Loucy (cell line): Measurements from ENCODE around the gene HBS1L.

Experiments
- H2AFZ ChIP-seq: fragments of 200-600 bp; sonication (generic); 2 replicates; pipeline ENCODE4 v1.6.0; 2016; ENCODE audit warnings: antibody characterized with exemption, mild to moderate bottlenecking, low read length, moderate library complexity
- H3F3A ChIP-seq: fragments of 200-600 bp; 2 replicates; pipeline ENCODE4 v1.6.0; 2016; ENCODE audit warnings: antibody characterized with exemption, low read depth, mild to moderate bottlenecking
- H3K27me3 ChIP-seq: fragments of 200-600 bp; sonication (generic); 2 replicates; pipeline ENCODE4 v1.6.1; 2014; ENCODE audit warnings: low read length, mild to moderate bottlenecking; ENCODE audit not compliant: insufficient read depth, poor library complexity, severe bottlenecking
- H3K36me3 ChIP-seq: fragments of 200-600 bp; sonication (generic); 2 replicates; pipeline ENCODE4 v1.6.1; 2016; ENCODE audit warnings: low read length; ENCODE audit not compliant: insufficient read depth
- H3K4me1 ChIP-seq: fragments of 200-600 bp; sonication (generic); 2 replicates; pipeline ENCODE4 v1.5.1; 2014; ENCODE audit warnings: low read length, mild to moderate bottlenecking; ENCODE audit not compliant: insufficient read depth, poor library complexity, severe bottlenecking
- H3K4me2 ChIP-seq: fragments of 200-600 bp; sonication (generic); 2 replicates; pipeline ENCODE4 v1.6.0; 2014; ENCODE audit warnings: antibody characterized with exemption, low read length, low read depth, mild to moderate bottlenecking; ENCODE audit not compliant: poor library complexity, severe bottlenecking
- H3K4me3 ChIP-seq: fragments of 200-600 bp; sonication (generic); 2 replicates; pipeline ENCODE4 v1.5.1; 2014; ENCODE audit warnings: low read length, mild to moderate bottlenecking, mixed read lengths; ENCODE audit not compliant: poor library complexity, severe bottlenecking
- H3K79me2 ChIP-seq: fragments of 200-600 bp; sonication (generic); 2 replicates; pipeline ENCODE4 v1.6.1; 2014; ENCODE audit warnings: low read length; ENCODE audit not compliant: insufficient read depth
- H3K9ac ChIP-seq: fragments of 200-600 bp; sonication (generic); 2 replicates; pipeline ENCODE4 v1.6.0; 2014; ENCODE audit warnings: mild to moderate bottlenecking, low read depth, low read length, moderate library complexity; ENCODE audit not compliant: poor library complexity, severe bottlenecking
- H3K9me2 ChIP-seq: fragments of 200-600 bp; sonication (generic); replicated peaks from 2 replicates; pipeline ENCODE4 v1.6.1; 2016; ENCODE audit warnings: low read depth, low read length, mixed read lengths
- H3K9me3 ChIP-seq: fragments of 200-600 bp; sonication (generic); 2 replicates; pipeline ENCODE4 v1.6.1; 2014; ENCODE audit warnings: mild to moderate bottlenecking, antibody characterized with exemption, low read length, low read depth; ENCODE audit not compliant: insufficient read depth
- H4K20me1 ChIP-seq: fragments of 200-600 bp; sonication (generic); 2 replicates; pipeline ENCODE4 v1.6.0; 2014; ENCODE audit warnings: antibody characterized with exemption, low read length, mild to moderate bottlenecking; ENCODE audit not compliant: insufficient read depth, poor library complexity, severe bottlenecking
- CTCF ChIP-seq: fragments of 200-600 bp; sonication (generic); conservative IDR thresholded peaks from 2 replicates; pipeline ENCODE4 v1.5.1; 2014; ENCODE audit warnings: mild to moderate bottlenecking, antibody characterized with exemption, low read length
- EZH2phosphoT487 ChIP-seq: fragments of 200-600 bp; IDR thresholded peaks from 2 replicates; pipeline ENCODE4 v1.6.1; 2018; ENCODE audit warnings: antibody characterized with exemption, mild to moderate bottlenecking, moderate library complexity, borderline replicate concordance

Gene HBS1L

DNA sequence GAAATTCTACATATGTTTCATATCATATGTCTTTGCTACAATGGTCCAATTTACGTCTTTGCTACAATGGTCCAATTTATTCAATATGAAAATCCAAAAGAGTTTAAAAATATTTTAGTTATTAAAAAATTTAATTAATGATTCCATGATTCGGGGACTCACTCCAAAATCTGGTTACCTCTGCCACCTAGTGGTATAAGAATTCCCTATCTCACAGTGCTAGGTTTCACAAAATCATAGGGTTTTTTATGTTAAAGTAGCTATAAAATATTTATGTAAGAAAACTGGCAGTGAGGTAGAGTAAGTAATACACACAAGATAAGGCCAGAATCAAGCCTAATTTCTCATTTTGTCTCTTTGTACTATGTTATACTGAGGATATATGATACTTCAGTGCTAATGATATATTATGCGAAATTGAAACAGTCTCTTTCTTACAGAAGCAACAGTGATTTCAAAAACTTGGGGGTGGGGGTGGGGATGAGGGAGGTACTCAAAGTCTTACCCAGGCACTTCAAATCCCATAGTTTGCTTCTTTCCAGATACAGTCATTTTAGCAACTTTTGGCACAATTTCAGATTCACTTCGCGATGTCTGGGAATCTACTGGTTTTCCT is 52.3 kb downstream of the HBS1L start:
- Histone ChIP-seq H3F3A (no peaks in the 10 kb centered on the region), H3K4me2 (no peak overlapping the region), H3K36me3 (peaks cover 16% of the 10 kb centered on the region; the same call in 1 of the 2 replicates), H3K9ac (no peak overlapping the region), H3K9me2 (no peaks in the 10 kb centered on the region), H2AFZ (no peak overlapping the region), H3K9me3 (no peaks in the 10 kb centered on the region), H3K79me2 (peaks cover 4% of the 10 kb centered on the region; the same call in 1 of the 2 replicates), H3K27me3 (no peaks in the 10 kb centered on the region), H3K4me1 (peaks cover 6% of the 10 kb centered on the region), H3K4me3 (no peak overlapping the region), H4K20me1 (no peaks in the 10 kb centered on the region)
- TF ChIP-seq EZH2phosphoT487 = no peak
- peak; percentile 76 for TF ChIP-seq CTCF

DNA sequence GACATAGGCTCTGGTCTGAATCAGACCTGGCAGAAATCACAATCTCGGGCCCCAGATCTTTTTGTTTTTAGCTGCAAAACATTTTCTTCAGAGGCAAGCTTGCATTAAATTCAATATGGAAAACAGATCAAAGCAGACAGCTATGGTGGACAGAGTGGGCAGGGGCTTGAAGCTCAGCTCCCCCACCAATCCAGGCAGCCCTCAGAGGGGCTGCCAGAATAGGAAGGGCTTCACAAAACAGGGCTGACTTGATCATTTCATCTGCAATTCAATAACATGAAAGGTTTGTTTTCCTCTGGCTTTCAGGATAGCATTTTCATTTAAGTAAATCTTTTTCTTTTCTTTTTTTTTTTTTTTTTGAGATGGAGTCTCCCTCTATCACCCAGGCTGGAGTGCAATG is 55.5 kb downstream of the HBS1L start:
- Histone ChIP-seq H3K9ac (no peak overlapping the region), H2AFZ (no peak overlapping the region), H3K4me3 (no peak overlapping the region), H3K36me3 (peaks cover 46% of the 10 kb centered on the region; the same call in 1 of the 2 replicates), H3K4me2 (no peak overlapping the region), H3K9me2 (no peaks in the 10 kb centered on the region), H3K4me1 (no peaks in the 10 kb centered on the region), H3F3A (no peaks in the 10 kb centered on the region), H3K79me2 (no peaks in the 10 kb centered on the region), H4K20me1 (no peaks in the 10 kb centered on the region), H3K27me3 (no peaks in the 10 kb centered on the region), H3K9me3 (no peaks in the 10 kb centered on the region)
- TF ChIP-seq EZH2phosphoT487 = no peak
- TF ChIP-seq CTCF = no peak

DNA sequence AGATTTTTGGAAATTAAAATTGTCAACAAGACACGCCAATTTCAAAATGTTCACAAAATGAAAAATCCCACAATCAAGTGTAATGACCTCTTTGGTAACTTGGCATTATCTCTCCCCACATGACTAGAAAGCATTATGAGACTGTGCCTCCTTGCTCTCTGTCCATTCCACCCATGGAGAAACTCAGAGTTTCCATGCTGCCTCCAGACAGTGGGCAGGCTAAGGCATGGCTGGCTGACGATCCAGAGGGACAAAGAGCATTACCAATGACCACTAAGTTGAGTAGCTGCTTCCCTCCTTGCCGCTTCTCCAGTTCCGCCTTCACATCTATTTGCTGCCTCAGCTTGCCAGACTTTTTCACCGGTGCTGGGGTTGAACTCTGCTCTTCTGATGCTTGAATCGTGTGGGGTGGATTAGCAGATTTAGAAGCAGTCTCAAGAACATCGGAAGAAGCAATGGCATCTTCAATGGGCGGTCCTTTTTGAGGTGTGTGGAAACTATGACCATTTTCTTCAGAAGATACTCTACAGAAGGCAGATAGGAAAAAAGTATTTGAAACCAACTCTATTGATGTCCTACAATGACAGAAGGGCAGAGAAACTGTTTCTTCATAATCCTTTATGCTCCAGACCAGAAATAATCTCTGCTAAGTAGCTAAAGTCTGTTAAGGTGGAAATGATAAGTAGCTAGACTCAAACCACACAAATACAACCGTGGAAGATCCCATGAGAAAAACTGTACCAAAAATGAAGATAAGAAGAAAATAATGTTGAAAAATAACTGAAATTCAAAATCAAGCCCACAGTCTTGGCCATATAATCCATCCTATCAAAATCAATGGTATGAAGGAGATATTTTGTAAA is 57.3 kb downstream of the HBS1L start:
- TF ChIP-seq EZH2phosphoT487 = no peak
- no peak for TF ChIP-seq CTCF

More for the DNA sequence above, 57.3 kb downstream of the HBS1L start:
- no peaks in the 10 kb centered on the region for H3K27me3 ChIP-seq
- no peaks in the 10 kb centered on the region for H3F3A ChIP-seq
- H2AFZ ChIP-seq = no peak overlapping the region
- H4K20me1 ChIP-seq = no peaks in the 10 kb centered on the region
- no peaks in the 10 kb centered on the region for H3K4me1 ChIP-seq
- H3K9me3 ChIP-seq = no peaks in the 10 kb centered on the region
- H3K36me3 ChIP-seq = peaks cover 52% of the 10 kb centered on the region; the same call in 1 of the 2 replicates
- H3K4me3 ChIP-seq = no peak overlapping the region
- H3K79me2 ChIP-seq = no peaks in the 10 kb centered on the region
- H3K9me2 ChIP-seq = no peaks in the 10 kb centered on the region
- H3K4me2 ChIP-seq = no peak overlapping the region
- H3K9ac ChIP-seq = no peak overlapping the region
